ENCODE results near the gene CHRNA10.
A peak's percentile ranks its signal among the peaks of the same experiment; 100 is the strongest.

Gene CHRNA10

DNA sequence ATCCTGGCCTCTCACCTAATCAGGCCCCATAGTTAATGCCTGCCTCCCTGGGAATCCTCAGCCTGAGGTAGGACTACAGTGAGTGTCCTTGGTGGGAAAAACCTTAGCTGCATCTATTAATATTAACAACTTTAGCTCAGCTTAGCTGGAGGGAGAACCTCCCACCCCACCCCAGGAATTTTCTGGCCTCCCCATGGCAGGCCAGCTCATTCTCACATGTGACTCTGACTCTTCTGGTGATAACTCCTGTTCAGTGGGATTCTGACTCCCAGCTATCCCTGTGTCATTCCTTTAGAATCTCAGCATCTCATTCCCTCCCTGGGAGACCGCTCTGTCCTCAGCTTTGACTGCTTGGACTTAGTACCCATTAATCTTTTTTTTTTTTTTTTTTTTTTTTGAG lies 43.9 kb downstream of the CHRNA10 start:
- no peak overlapping the region for H3K27ac ChIP-seq (replicated peaks)

DNA sequence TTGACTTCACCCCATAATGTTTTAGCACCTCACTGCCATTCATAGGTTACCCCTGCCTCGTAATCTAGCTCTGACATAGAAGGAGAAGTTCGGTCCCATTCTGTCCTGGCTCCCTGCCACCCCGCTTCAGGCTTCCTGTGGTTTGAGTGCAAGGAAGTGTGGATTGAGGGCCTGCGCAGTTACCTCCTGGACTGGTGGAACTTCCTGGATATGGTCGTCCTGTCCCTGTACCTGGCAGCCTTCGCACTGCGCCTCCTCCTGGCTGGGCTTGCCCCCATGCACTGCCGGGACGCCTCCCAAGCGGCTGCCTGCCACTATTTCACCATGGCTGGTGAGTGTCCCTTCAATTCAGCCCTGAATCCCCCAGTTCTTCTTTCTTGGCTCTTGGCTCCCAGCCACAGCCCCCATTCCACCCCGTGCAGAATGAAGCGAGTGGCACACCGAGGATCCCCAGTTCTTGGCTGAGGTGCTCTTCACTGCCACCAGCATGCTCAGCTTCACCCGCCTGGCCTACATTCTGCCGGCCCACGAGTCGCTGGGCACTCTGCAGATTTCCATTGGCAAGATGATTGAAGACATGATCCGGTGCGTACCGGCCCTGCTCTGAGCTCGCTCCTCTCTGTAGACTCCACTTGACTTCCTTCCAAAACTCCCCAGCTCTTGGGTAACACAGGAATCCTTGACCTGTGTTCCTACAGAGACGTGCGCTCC lies 44.8 kb downstream of the CHRNA10 start:
- Histone ChIP-seq H3K27ac (replicated peaks) (peak overlapping the region; percentile 48), H3K4me3 (replicated peaks; ENCODE audit: insufficient read depth, low read length) (no peak overlapping the region), H3K27me3 (ENCODE audit: insufficient read depth, poor library complexity, severe bottlenecking) (no peaks in the 10 kb centered on the region)
- peak; percentile 68 to 93 for DNase-seq (ENCODE audit: low read depth in 1 of 2, low spot score in 1 of 2)
- TF ChIP-seq GABPA (IDR thresholded peaks at IDR 0.05; ENCODE audit: low read depth) (no peak), SPI1 (IDR thresholded peaks at IDR 0.05; ENCODE audit: borderline replicate concordance, low read depth) (peak; percentile 81), POLR2AphosphoS5 (IDR thresholded peaks at IDR 0.05; ENCODE audit: low read depth) (peak; percentile 85)
- TF ChIP-seq, protein P1, sequence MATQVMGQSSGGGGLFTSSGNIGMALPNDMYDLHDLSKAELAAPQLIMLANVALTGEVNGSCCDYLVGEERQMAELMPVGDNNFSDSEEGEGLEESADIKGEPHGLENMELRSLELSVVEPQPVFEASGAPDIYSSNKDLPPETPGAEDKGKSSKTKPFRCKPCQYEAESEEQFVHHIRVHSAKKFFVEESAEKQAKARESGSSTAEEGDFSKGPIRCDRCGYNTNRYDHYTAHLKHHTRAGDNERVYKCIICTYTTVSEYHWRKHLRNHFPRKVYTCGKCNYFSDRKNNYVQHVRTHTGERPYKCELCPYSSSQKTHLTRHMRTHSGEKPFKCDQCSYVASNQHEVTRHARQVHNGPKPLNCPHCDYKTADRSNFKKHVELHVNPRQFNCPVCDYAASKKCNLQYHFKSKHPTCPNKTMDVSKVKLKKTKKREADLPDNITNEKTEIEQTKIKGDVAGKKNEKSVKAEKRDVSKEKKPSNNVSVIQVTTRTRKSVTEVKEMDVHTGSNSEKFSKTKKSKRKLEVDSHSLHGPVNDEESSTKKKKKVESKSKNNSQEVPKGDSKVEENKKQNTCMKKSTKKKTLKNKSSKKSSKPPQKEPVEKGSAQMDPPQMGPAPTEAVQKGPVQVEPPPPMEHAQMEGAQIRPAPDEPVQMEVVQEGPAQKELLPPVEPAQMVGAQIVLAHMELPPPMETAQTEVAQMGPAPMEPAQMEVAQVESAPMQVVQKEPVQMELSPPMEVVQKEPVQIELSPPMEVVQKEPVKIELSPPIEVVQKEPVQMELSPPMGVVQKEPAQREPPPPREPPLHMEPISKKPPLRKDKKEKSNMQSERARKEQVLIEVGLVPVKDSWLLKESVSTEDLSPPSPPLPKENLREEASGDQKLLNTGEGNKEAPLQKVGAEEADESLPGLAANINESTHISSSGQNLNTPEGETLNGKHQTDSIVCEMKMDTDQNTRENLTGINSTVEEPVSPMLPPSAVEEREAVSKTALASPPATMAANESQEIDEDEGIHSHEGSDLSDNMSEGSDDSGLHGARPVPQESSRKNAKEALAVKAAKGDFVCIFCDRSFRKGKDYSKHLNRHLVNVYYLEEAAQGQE (IDR thresholded peaks at IDR 0.05; ENCODE audit: insufficient replicate concordance, low read depth) = no peak
- TF ChIP-seq, protein P2, sequence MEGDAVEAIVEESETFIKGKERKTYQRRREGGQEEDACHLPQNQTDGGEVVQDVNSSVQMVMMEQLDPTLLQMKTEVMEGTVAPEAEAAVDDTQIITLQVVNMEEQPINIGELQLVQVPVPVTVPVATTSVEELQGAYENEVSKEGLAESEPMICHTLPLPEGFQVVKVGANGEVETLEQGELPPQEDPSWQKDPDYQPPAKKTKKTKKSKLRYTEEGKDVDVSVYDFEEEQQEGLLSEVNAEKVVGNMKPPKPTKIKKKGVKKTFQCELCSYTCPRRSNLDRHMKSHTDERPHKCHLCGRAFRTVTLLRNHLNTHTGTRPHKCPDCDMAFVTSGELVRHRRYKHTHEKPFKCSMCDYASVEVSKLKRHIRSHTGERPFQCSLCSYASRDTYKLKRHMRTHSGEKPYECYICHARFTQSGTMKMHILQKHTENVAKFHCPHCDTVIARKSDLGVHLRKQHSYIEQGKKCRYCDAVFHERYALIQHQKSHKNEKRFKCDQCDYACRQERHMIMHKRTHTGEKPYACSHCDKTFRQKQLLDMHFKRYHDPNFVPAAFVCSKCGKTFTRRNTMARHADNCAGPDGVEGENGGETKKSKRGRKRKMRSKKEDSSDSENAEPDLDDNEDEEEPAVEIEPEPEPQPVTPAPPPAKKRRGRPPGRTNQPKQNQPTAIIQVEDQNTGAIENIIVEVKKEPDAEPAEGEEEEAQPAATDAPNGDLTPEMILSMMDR (IDR thresholded peaks at IDR 0.05; ENCODE audit: insufficient read depth, low read length) = peak; percentile 16

More for the DNA sequence above, 43.9 kb downstream of the CHRNA10 start:
- no peak for DNase-seq (ENCODE audit: low read depth in 1 of 2, low spot score in 1 of 2)
- H3K27me3 ChIP-seq (ENCODE audit: insufficient read depth, poor library complexity, severe bottlenecking) = no peaks in the 10 kb centered on the region
- TF ChIP-seq GABPA (IDR thresholded peaks at IDR 0.05; ENCODE audit: low read depth) (no peak), SPI1 (IDR thresholded peaks at IDR 0.05; ENCODE audit: borderline replicate concordance, low read depth) (no peak), POLR2AphosphoS5 (IDR thresholded peaks at IDR 0.05; ENCODE audit: low read depth) (no peak)
- TF ChIP-seq, protein P1 (IDR thresholded peaks at IDR 0.05; ENCODE audit: insufficient replicate concordance, low read depth) = no peak
- TF ChIP-seq, protein P2 (IDR thresholded peaks at IDR 0.05; ENCODE audit: insufficient read depth, low read length) = no peak
- H3K4me3 ChIP-seq (replicated peaks; ENCODE audit: insufficient read depth, low read length) = no peak overlapping the region

DNA sequence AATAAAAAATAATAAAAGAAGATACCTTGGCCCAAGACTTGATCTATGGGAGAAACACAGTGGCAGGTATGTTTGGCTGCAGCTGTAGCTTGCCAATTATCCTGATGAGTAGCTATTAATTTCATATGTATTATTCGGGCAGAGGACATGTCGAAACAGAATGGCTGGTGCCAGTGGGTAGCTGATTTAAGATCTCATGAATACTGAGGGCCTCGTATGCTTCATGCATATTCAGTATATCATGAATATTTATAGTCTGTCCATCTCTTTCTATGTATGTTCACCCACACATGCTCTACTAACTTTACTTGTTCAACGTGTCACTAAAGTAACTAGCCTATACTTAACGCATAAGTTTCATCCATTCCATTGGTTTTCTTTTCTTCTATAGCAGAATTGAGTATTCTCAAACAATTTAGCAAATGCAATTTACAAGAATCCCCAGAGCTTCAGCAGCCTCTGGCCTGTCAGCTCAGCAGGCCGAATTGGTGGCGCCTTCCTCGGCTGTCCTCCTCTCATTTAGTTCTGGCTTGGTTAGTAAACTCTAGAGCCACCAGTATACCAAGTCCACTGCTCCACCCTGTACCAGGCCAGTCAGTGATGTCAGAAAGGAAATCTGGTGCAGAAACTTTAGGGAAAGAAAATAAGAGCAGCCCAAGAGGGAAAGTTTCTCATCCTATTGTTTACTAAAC lies 47.3 kb downstream of the CHRNA10 start:
- DNase-seq (ENCODE audit: low read depth in 1 of 2, low spot score in 1 of 2) = no peak
- TF ChIP-seq, protein P1 (IDR thresholded peaks at IDR 0.05; ENCODE audit: insufficient replicate concordance, low read depth) = no peak
- TF ChIP-seq SPI1 (IDR thresholded peaks at IDR 0.05; ENCODE audit: borderline replicate concordance, low read depth) (no peak), GABPA (IDR thresholded peaks at IDR 0.05; ENCODE audit: low read depth) (no peak)
- TF ChIP-seq, protein P2 (IDR thresholded peaks at IDR 0.05; ENCODE audit: insufficient read depth, low read length) = no peak
- H3K4me3 ChIP-seq (replicated peaks; ENCODE audit: insufficient read depth, low read length) = no peak overlapping the region
- no peaks in the 10 kb centered on the region for H3K27me3 ChIP-seq (ENCODE audit: insufficient read depth, poor library complexity, severe bottlenecking)
- H3K27ac ChIP-seq (replicated peaks) = no peak overlapping the region
